Sigmoid colon (tissue), 4 donors: Measurements from ENCODE around the gene BCAR3.

Source experiments
- EP300 ChIP-seq, 4 donors: sonication (generic); formaldehyde crosslinking; IDR thresholded peaks; one replicate each; pipeline ENCODE4 v1.6.1; 2017; ENCODE audit warnings: antibody characterized with exemption in 4 of 4
- POLR2A ChIP-seq, 2 donors: fragments of 450-650 bp; IDR thresholded peaks; one replicate each; pipeline ENCODE4 v1.6.1; 2016; ENCODE audit warnings: antibody characterized with exemption in 2 of 2, mild to moderate bottlenecking in 2 of 2, moderate library complexity in 2 of 2
- POLR2AphosphoS5 ChIP-seq, 4 donors: sonication (generic); formaldehyde crosslinking; IDR thresholded peaks; one replicate each; pipeline ENCODE4 v1.6.1; 2017; ENCODE audit warnings: antibody characterized with exemption in 4 of 4
- TF ChIP-seq, protein P1 (sequence below), 4 experiments: fragments of 450-650 bp in 3 of 4; fragments of 200-600 bp in 1 of 4; IDR thresholded peaks; one replicate each; pipeline ENCODE4 v1.5.1; 2016 to 2019; ENCODE audit warnings: antibody characterized with exemption in 4 of 4, mild to moderate bottlenecking in 3 of 4, moderate library complexity in 2 of 4

DNA sequence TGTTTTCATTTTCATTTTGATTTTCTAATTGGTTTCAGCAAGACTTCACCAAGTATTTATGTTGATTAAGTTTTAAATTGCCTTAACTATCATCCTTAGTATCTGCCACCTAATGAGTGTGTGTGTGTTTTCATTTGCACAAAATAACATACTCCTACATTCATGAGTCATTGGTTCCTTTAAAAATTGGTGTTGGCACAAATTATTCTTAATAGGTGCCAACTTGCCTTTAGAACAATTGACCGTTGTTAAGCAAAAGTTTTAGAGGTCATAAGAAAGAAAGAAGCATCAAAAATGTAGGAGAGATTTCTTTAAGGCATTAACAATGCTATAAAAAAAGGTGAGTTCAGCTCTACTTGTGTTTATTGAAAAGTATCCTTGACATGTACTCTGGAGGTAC is 156.2 kb downstream of the BCAR3 start:
- TF ChIP-seq, protein P1, sequence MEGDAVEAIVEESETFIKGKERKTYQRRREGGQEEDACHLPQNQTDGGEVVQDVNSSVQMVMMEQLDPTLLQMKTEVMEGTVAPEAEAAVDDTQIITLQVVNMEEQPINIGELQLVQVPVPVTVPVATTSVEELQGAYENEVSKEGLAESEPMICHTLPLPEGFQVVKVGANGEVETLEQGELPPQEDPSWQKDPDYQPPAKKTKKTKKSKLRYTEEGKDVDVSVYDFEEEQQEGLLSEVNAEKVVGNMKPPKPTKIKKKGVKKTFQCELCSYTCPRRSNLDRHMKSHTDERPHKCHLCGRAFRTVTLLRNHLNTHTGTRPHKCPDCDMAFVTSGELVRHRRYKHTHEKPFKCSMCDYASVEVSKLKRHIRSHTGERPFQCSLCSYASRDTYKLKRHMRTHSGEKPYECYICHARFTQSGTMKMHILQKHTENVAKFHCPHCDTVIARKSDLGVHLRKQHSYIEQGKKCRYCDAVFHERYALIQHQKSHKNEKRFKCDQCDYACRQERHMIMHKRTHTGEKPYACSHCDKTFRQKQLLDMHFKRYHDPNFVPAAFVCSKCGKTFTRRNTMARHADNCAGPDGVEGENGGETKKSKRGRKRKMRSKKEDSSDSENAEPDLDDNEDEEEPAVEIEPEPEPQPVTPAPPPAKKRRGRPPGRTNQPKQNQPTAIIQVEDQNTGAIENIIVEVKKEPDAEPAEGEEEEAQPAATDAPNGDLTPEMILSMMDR (IDR thresholded peaks at IDR 0.05), result no peak
- TF ChIP-seq POLR2A (IDR thresholded peaks at IDR 0.05), result no peak
- TF ChIP-seq POLR2AphosphoS5 (IDR thresholded peaks at IDR 0.05), result no peak
- TF ChIP-seq EP300 (IDR thresholded peaks at IDR 0.05), result no peak
